SH-SY5Y (cell line): ENCODE results near the gene PSMF1.

Experiments used
- GATA2 ChIP-seq: IDR thresholded peaks from 2 replicates; pipeline ENCODE4 v1.6.1; 2011; ENCODE audit warnings: mild to moderate bottlenecking, low read depth, low read length
- GATA3 ChIP-seq: IDR thresholded peaks from 2 replicates; pipeline ENCODE4 v1.6.1; 2011; ENCODE audit warnings: low read depth, mild to moderate bottlenecking, low read length, moderate library complexity

GRCh38 chr20:1150968-1151367, 32.6 kb downstream of the PSMF1 start:
- TF ChIP-seq GATA2, result no peak
- no peak for TF ChIP-seq GATA3
